ENCODE results near the gene CD209. TPM values are rescaled to one million over a fixed set of nuclear protein-coding genes. Genes with fewer than 3 reads are reported as not detected.

Gene CD209
- total and polyA plus RNA-seq, 9 of the 15 experiments (the other 6 are each of a cell fraction or from before 2014, with no cell fraction given): 0.01 TPM; not detected in 8

GRCh38 chr19:7743425-7743841, 3.9 kb downstream of the CD209 start:
- POLR2A ChIA-PET: no interaction called here
- no peak overlapping the region for H3K9ac ChIP-seq (ENCODE audit: insufficient read depth in 1 of 2, low read depth in 2 of 2, low read length in 2 of 2)
- no peak overlapping the region for H3K4me3 ChIP-seq
- WGBS (ENCODE audit: insufficient coverage, low coverage, missing lambda C conversion rate): 0% methylated on average over 2 of the region's 2 CpGs
- H3K79me2 ChIP-seq (ENCODE audit: control insufficient read depth, insufficient read depth, low read length): no peaks in the 10 kb centered on the region
- H4K20me1 ChIP-seq (replicated peaks; ENCODE audit: control insufficient read depth, insufficient read depth, low read length): no peaks in the 10 kb centered on the region
- no peaks in the 10 kb centered on the region for H3K9me1 ChIP-seq (ENCODE audit: control insufficient read depth, insufficient read depth, low read length)
- 0 out of 2 replicates have a peak, but pooled peaks cover 3% of the 10 kb centered on the region for H3K9me3 ChIP-seq (replicated peaks; ENCODE audit: control insufficient read depth, insufficient read depth, low read depth, low read length)
- H3K4me2 ChIP-seq (ENCODE audit: insufficient read depth, low read length): no peak overlapping the region; the same call in 1 of the 2 replicates
- FAIRE-seq (no peak), ATAC-seq (no peak), DNase-seq (ENCODE audit: extremely low read depth in 1 of 4, low spot score in 3 of 4) (no peak)
- no peak overlapping the region for H3K27ac ChIP-seq (ENCODE audit: extremely low read depth, low read depth, low read length)
- peaks cover 0 to 2% of the 10 kb centered on the region in 2 experiments; a peak in 3 of 5 replicates for H3K4me1 ChIP-seq (replicated peaks in 1 of 2; ENCODE audit: control insufficient read depth in 2 of 2, insufficient read depth in 2 of 2, low read length in 2 of 2)
- intact Hi-C loops (cut with micrococcal nuclease) (no loop called here), in situ Hi-C loops (cut with MboI) (no loop called here)
- no peaks in the 10 kb centered on the region for H3K36me3 ChIP-seq (ENCODE audit: control insufficient read depth, insufficient read depth, low read length)
- H3K27me3 ChIP-seq (ENCODE audit: control insufficient read depth in 2 of 2, insufficient read depth in 2 of 2, low read length in 2 of 2): peaks cover 0 to 5% of the 10 kb centered on the region in 2 experiments; a peak in 3 of 5 replicates
- no TSS peak for BruUV-seq (replicated peaks)
- H2AFZ ChIP-seq (ENCODE audit: low read depth, low read length): no peak overlapping the region
- CTCF ChIA-PET (ENCODE audit: low intra/inter-chr PET ratio): no interaction called here
- no peak for TF ChIP-seq STAT6 (CRISPR knock-in tag; IDR thresholded peaks at IDR 0.05)
- TF ChIP-seq ZNF639 (CRISPR knock-in tag; conservative IDR thresholded peaks at IDR 0.05 in 1 of 2, IDR thresholded peaks at IDR 0.05 in 1 of 2): no peak
- no peak for TF ChIP-seq POLR3G (IDR thresholded peaks at IDR 0.05; ENCODE audit: extremely low read depth, insufficient read length, insufficient replicate concordance)
- no peak for TF ChIP-seq TOE1 (IDR thresholded peaks at IDR 0.05; ENCODE audit: borderline replicate concordance)
- no peak for TF ChIP-seq TOE1 (CRISPR knock-in tag; IDR thresholded peaks at IDR 0.05; ENCODE audit: borderline replicate concordance, low read depth)
- TF ChIP-seq ZBTB40 (IDR thresholded peaks at IDR 0.05): no peak
- no peak for TF ChIP-seq ZBTB40 (CRISPR knock-in tag; IDR thresholded peaks at IDR 0.05)
- no peak for TF ChIP-seq HEY1 (CRISPR knock-in tag; IDR thresholded peaks at IDR 0.05; ENCODE audit: borderline replicate concordance)

Measured in K562 (cell line).